Liver (tissue), 3 donors: ENCODE results near the gene RIMKLA.

ENCODE experiments used
- GABPA ChIP-seq, 2 donors: IDR thresholded peaks in 1 of 2; conservative IDR thresholded peaks in 1 of 2; 2 replicates each; pipeline ENCODE4 v1.6.1; 2016; ENCODE audit warnings: antibody characterized with exemption in 2 of 2, mild to moderate bottlenecking in 1 of 2, moderate library complexity in 1 of 2
- TF ChIP-seq, protein P1 (sequence below): fragments of 150-350 bp; IDR thresholded peaks from 2 replicates; pipeline ENCODE4 v1.5.1; 2017; ENCODE audit warnings: improper control_type of control experiment, low read depth, low read length; ENCODE audit not compliant: missing input control
- donor health status: healthy.
- donor health status: healthy.

DNA sequence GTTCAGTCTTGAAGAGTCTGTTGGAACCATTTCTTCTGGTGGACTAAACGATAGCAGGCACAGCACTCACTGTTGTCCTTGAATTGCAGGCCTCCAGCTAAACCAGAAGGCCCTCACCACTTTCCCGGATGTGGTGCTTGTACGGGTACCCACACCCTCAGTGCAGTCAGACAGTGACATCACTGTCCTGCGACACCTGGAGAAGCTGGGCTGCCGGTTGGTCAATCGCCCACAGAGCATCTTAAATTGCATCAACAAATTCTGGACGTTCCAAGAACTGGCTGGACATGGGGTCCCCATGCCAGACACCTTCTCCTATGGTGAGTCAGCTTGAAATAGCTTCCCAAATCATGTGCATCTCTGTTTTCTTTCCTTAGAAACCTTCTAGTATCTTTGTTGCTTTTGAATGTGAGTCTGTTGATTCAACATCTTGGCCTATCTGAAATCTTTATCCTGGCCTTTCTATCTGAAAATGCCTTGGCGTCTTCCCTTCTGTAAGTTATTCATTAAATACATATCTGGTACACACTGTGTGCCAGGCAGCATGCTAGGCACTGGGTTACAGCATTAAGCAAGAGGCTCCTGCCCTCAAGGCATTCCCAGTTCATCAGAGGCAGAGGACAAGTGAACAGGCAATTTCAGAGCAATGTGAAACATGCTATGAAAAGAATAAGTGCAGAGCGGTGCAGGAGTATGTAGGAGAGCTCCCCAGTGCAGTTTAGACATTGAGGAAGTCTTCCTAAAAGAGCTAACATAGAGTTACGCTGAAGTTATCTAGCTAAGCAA lies 18.9 kb downstream of the RIMKLA start:
- TF ChIP-seq, protein P1, sequence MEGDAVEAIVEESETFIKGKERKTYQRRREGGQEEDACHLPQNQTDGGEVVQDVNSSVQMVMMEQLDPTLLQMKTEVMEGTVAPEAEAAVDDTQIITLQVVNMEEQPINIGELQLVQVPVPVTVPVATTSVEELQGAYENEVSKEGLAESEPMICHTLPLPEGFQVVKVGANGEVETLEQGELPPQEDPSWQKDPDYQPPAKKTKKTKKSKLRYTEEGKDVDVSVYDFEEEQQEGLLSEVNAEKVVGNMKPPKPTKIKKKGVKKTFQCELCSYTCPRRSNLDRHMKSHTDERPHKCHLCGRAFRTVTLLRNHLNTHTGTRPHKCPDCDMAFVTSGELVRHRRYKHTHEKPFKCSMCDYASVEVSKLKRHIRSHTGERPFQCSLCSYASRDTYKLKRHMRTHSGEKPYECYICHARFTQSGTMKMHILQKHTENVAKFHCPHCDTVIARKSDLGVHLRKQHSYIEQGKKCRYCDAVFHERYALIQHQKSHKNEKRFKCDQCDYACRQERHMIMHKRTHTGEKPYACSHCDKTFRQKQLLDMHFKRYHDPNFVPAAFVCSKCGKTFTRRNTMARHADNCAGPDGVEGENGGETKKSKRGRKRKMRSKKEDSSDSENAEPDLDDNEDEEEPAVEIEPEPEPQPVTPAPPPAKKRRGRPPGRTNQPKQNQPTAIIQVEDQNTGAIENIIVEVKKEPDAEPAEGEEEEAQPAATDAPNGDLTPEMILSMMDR = no peak
- no peak for TF ChIP-seq GABPA (IDR thresholded peaks at IDR 0.05 in 1 of 2, conservative IDR thresholded peaks at IDR 0.05 in 1 of 2)
